ENCODE results near the gene KCND3.

DNA sequence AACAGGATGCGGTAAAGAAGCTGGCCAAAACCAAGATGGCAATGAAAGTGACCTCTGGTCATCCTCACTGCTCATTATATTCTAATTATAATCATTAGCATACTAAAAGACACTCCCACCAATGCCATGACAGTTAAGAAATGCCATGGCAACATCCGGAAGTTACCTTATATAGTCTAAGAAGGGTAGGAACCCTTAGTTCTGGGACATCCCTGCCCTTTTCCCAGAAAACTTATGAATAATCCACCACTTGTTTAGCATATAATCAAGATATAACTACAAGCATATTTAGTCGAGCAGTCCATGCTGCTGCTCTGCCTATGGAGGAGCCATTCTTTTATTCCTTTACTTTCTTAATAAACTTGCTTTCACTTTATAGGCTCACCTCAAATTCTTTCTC lies 154.0 kb downstream of the KCND3 start:
- TF ChIP-seq, protein P1, sequence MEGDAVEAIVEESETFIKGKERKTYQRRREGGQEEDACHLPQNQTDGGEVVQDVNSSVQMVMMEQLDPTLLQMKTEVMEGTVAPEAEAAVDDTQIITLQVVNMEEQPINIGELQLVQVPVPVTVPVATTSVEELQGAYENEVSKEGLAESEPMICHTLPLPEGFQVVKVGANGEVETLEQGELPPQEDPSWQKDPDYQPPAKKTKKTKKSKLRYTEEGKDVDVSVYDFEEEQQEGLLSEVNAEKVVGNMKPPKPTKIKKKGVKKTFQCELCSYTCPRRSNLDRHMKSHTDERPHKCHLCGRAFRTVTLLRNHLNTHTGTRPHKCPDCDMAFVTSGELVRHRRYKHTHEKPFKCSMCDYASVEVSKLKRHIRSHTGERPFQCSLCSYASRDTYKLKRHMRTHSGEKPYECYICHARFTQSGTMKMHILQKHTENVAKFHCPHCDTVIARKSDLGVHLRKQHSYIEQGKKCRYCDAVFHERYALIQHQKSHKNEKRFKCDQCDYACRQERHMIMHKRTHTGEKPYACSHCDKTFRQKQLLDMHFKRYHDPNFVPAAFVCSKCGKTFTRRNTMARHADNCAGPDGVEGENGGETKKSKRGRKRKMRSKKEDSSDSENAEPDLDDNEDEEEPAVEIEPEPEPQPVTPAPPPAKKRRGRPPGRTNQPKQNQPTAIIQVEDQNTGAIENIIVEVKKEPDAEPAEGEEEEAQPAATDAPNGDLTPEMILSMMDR (IDR thresholded peaks at IDR 0.05), result no peak
- TF ChIP-seq POLR2A (IDR thresholded peaks at IDR 0.05) (no peak), POLR2AphosphoS5 (IDR thresholded peaks at IDR 0.05; ENCODE audit: insufficient read depth in 1 of 2, low read depth in 1 of 2) (no peak)
